CD4-positive, alpha-beta T cell treated with Interferon alpha-2 for 1 hour (primary cell): ENCODE results near the gene GABARAPL2.
A peak's percentile ranks its signal among the peaks of the same experiment; 100 is the strongest.

Source experiments
- DNase-seq, 2 donors: peaks; one replicate each; pipeline ENCODE4 v3.0.0-alpha.2; 2020 to 2022

GABARAPL2 gene

GRCh38 chr16:75555213-75555706, 10.9 kb upstream of the GABARAPL2 start:
- DNase-seq: no peak

- DNase-seq: peak; percentile 96 to 97
Observed at GRCh38 chr16:75555707-75556430, 10.3 kb upstream of the GABARAPL2 start, which contains the start of gene TMEM231. Gene TMEM231, minus strand, starts transcription at chr16:75556252. Its CDS starts 43 bp downstream, at chr16:75556209.

GRCh38 chr16:75556431-75556950, 9.7 kb upstream of the GABARAPL2 start:
- DNase-seq: no peak

- no peak for DNase-seq
Observed at GRCh38 chr16:75558846-75559401, 7.3 kb upstream of the GABARAPL2 start.

GRCh38 chr16:75559564-75560372, 6.4 kb upstream of the GABARAPL2 start:
- no peak for DNase-seq

- no peak for DNase-seq
Observed at GRCh38 chr16:75565640-75566039, 539 bp upstream of the GABARAPL2 start.

GRCh38 chr16:75566758-75567255, 628 bp downstream of the GABARAPL2 start:
- peak in 1 of 2 donors; percentile 30 for DNase-seq

- no peak for DNase-seq
Observed at GRCh38 chr16:75567911-75568310, 1.7 kb downstream of the GABARAPL2 start.

GRCh38 chr16:75570396-75571065, 4.4 kb downstream of the GABARAPL2 start:
- no peak for DNase-seq

GRCh38 chr16:75572864-75573542, 6.8 kb downstream of the GABARAPL2 start:
- no peak for DNase-seq

GRCh38 chr16:75573955-75574354, 7.8 kb downstream of the GABARAPL2 start:
- no peak for DNase-seq

- no peak for DNase-seq
Observed at GRCh38 chr16:75575958-75576357, 9.8 kb downstream of the GABARAPL2 start.

- no peak for DNase-seq
Observed at GRCh38 chr16:75576384-75576811, 10.2 kb downstream of the GABARAPL2 start.

- DNase-seq: no peak
Observed at GRCh38 chr16:75578212-75578611, 12.0 kb downstream of the GABARAPL2 start.

GRCh38 chr16:75578725-75579124, 12.5 kb downstream of the GABARAPL2 start:
- DNase-seq: no peak

- no peak for DNase-seq
Observed at GRCh38 chr16:75579281-75579834, 13.2 kb downstream of the GABARAPL2 start.

GRCh38 chr16:75584108-75584507, 17.9 kb downstream of the GABARAPL2 start:
- DNase-seq: no peak

- no peak for DNase-seq
Observed at GRCh38 chr16:75588716-75589115, 22.5 kb downstream of the GABARAPL2 start.

GRCh38 chr16:75589306-75589705, 23.1 kb downstream of the GABARAPL2 start:
- no peak for DNase-seq

GRCh38 chr16:75590920-75591843, 25.0 kb downstream of the GABARAPL2 start:
- no peak for DNase-seq
